Measurements from ENCODE around the gene LAMTOR4. TPM values are rescaled to one million over a fixed set of nuclear protein-coding genes. Genes with fewer than 3 reads are reported as not detected.

Gene LAMTOR4
- polyA plus RNA-seq, 1 donor (not counting 4 experiments of a cell fraction or from before 2014, with no cell fraction given) = 99.2 TPM

DNA sequence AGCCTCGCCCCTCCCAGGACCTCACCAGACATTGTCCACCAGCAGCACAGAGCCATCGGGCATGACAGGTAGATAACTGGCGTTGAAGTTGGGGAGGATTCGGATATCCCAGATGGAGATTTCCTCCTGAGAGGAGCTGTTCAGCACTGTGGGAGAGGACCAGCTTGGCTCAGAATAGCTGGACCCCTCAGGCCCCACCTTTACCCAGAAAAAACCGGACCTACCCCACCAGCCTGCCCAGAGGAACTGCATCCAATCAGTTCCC is 8.3 kb downstream of the LAMTOR4 start:
- peaks cover 7% of the 10 kb centered on the region for H4K20me1 ChIP-seq (ENCODE audit: control insufficient read depth, extremely low read depth, insufficient read depth, low read length)
- peaks cover 16 to 28% of the 10 kb centered on the region in 2 experiments for H3K36me3 ChIP-seq (ENCODE audit: control insufficient read depth in 2 of 2, extremely low read depth in 1 of 2, insufficient read depth in 2 of 2, low read length in 2 of 2)
- H3K79me2 ChIP-seq (ENCODE audit: control insufficient read depth, insufficient read depth, low read length) = peaks cover 5% of the 10 kb centered on the region
- H2AFZ ChIP-seq (ENCODE audit: control insufficient read depth, low read length) = no peak overlapping the region
- H3K4me2 ChIP-seq (ENCODE audit: control insufficient read depth, extremely low read depth, insufficient read depth, low read depth, low read length) = peak overlapping the region; percentile 78
- no peaks in the 10 kb centered on the region for H3K9me1 ChIP-seq (ENCODE audit: control insufficient read depth, extremely low read depth, insufficient read depth, low read length)
- dilution Hi-C loops (cut with MboI; ENCODE audit: extremely low pct_ligation_motif_present, low sequenced_read_pairs) = no loop called here
- DNase-seq (ENCODE audit: low read depth, low spot score) (no peak), FAIRE-seq (no peak)
- no peak overlapping the region for H3K27ac ChIP-seq (ENCODE audit: control insufficient read depth, insufficient read depth, low read length)
- no peaks in the 10 kb centered on the region for H3K9me3 ChIP-seq (ENCODE audit: control insufficient read depth, low read depth, low read length)
- H3K9ac ChIP-seq (ENCODE audit: control insufficient read depth, extremely low read depth, insufficient read depth, low read length) = no peak overlapping the region
- peak overlapping the region in 1 of 3 experiments; percentile 63 for H3K4me3 ChIP-seq (ENCODE audit: control insufficient read depth in 2 of 3, extremely low read depth in 1 of 3, insufficient read depth in 2 of 3, low read depth in 1 of 3, low read length in 3 of 3)
- no peak for TF ChIP-seq EZH2 (IDR thresholded peaks at IDR 0.05; ENCODE audit: low read length)
- TF ChIP-seq, protein P1, sequence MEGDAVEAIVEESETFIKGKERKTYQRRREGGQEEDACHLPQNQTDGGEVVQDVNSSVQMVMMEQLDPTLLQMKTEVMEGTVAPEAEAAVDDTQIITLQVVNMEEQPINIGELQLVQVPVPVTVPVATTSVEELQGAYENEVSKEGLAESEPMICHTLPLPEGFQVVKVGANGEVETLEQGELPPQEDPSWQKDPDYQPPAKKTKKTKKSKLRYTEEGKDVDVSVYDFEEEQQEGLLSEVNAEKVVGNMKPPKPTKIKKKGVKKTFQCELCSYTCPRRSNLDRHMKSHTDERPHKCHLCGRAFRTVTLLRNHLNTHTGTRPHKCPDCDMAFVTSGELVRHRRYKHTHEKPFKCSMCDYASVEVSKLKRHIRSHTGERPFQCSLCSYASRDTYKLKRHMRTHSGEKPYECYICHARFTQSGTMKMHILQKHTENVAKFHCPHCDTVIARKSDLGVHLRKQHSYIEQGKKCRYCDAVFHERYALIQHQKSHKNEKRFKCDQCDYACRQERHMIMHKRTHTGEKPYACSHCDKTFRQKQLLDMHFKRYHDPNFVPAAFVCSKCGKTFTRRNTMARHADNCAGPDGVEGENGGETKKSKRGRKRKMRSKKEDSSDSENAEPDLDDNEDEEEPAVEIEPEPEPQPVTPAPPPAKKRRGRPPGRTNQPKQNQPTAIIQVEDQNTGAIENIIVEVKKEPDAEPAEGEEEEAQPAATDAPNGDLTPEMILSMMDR (optimal IDR thresholded peaks at IDR 0.05 in 1 of 3, IDR thresholded peaks at IDR 0.05 in 1 of 3, conservative IDR thresholded peaks at IDR 0.05 in 1 of 3; ENCODE audit: extremely low read depth in 1 of 3, insufficient read depth in 2 of 3, low read length in 3 of 3) = no peak
- H3K4me1 ChIP-seq (ENCODE audit: control insufficient read depth, extremely low read depth, insufficient read depth, low read length) = peaks cover 19% of the 10 kb centered on the region
- H3K27me3 ChIP-seq (ENCODE audit: control insufficient read depth, extremely low read depth, insufficient read depth, low read length) = no peaks in the 10 kb centered on the region

- Histone ChIP-seq H3K9ac (ENCODE audit: control insufficient read depth, extremely low read depth, insufficient read depth, low read length) (peak overlapping the region; percentile 79), H3K27me3 (ENCODE audit: control insufficient read depth, extremely low read depth, insufficient read depth, low read length) (no peaks in the 10 kb centered on the region), H3K9me3 (ENCODE audit: control insufficient read depth, low read depth, low read length) (no peaks in the 10 kb centered on the region), H3K4me1 (ENCODE audit: control insufficient read depth, extremely low read depth, insufficient read depth, low read length) (peaks cover 19% of the 10 kb centered on the region), H3K4me3 (ENCODE audit: control insufficient read depth in 2 of 3, extremely low read depth in 1 of 3, insufficient read depth in 2 of 3, low read depth in 1 of 3, low read length in 3 of 3) (peak overlapping the region; percentile 63 to 91 (median 70)), H2AFZ (ENCODE audit: control insufficient read depth, low read length) (no peak overlapping the region), H3K9me1 (ENCODE audit: control insufficient read depth, extremely low read depth, insufficient read depth, low read length) (no peaks in the 10 kb centered on the region), H3K27ac (ENCODE audit: control insufficient read depth, insufficient read depth, low read length) (peak overlapping the region; percentile 13), H3K36me3 (ENCODE audit: control insufficient read depth in 2 of 2, extremely low read depth in 1 of 2, insufficient read depth in 2 of 2, low read length in 2 of 2) (peaks cover 16 to 28% of the 10 kb centered on the region in 2 experiments), H3K4me2 (ENCODE audit: control insufficient read depth, extremely low read depth, insufficient read depth, low read depth, low read length) (peak overlapping the region; percentile 78), H4K20me1 (ENCODE audit: control insufficient read depth, extremely low read depth, insufficient read depth, low read length) (peaks cover 7% of the 10 kb centered on the region), H3K79me2 (ENCODE audit: control insufficient read depth, insufficient read depth, low read length) (peaks cover 5% of the 10 kb centered on the region)
- dilution Hi-C loops (cut with MboI; ENCODE audit: extremely low pct_ligation_motif_present, low sequenced_read_pairs) = no loop called here
- no peak for TF ChIP-seq EZH2 (IDR thresholded peaks at IDR 0.05; ENCODE audit: low read length)
- TF ChIP-seq, protein P1 (optimal IDR thresholded peaks at IDR 0.05 in 1 of 3, IDR thresholded peaks at IDR 0.05 in 1 of 3, conservative IDR thresholded peaks at IDR 0.05 in 1 of 3; ENCODE audit: extremely low read depth in 1 of 3, insufficient read depth in 2 of 3, low read length in 3 of 3) = peak in 1 of 3 experiments; percentile 32
- DNase-seq (ENCODE audit: low read depth, low spot score) = no peak
- no peak for FAIRE-seq
Measured at GRCh38 chr7:100157334-100158228, 8.9 kb downstream of the LAMTOR4 start.

Measured in keratinocyte (primary cell).